GM18505 (cell line): ENCODE data around the gene HDAC2.
A peak's percentile ranks its signal among the peaks of the same experiment; 100 is the strongest.
"Not testable (repeated sequence)": the region's sequence is repeated elsewhere in the genome, so short reads cannot be mapped to it uniquely, and the experiment has no call there.

ENCODE experiments used
- ATAC-seq: cut with Tn5 transposase; IDR thresholded peaks from one replicate; pipeline ENCODE4 v1.9.1; 2021; ENCODE audit not compliant: unreplicated experiment
- POLR2A ChIP-seq: IDR thresholded peaks from 4 replicates; pipeline ENCODE4 v1.6.1; 2011; ENCODE audit warnings: borderline replicate concordance; ENCODE audit not compliant: insufficient read depth, insufficient read length; ENCODE audit errors: extremely low read depth

HDAC2 gene

DNA sequence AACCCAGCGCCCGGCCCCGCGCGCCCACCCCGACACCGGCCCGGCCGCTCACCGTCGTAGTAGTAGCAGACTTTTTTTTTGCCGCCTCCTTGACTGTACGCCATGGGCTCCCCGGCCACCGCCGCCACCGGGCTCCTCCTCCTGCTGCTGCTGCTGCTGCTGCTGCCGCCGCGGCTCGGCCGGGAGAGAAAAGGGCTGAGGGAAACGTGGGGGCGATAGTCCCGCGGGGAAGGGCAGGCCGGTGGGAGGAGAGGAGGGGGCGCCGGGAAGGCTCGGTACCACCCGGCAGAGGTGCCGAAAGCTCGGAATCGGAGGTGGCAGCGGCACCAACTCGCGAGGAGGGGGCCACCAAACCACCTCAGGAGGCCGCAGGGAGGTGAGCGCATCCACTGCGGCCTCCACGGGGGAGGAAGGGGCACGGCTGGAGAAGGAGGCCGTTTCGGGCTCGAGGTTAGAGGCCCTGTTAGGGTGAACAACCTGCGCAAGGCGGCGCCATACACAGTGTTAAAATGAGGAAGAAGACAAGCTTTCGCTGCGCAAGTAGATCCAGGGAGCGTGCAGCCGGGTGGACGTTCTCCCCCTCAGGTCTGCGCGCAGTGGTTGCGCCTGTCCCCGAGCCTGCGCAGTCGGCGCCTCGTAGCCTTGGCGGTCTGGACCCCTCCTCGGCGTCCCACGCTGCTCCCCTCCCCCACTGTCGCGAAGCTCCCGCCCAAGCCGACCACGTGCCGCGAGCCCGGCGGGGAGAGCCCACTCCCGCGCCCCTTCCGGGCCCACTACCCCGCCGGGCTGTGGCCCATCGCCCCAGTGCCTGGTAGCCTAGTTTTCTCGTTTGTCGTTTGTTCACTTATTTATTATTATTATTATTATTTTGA, at the start of gene HDAC2:
Gene HDAC2, minus strand, starts transcription at position 344 of the 872 bp plus-strand sequence. Its CDS starts 240 bp downstream, at position 104.
- ATAC-seq, result peak; percentile 85
- peak; percentile 68 for TF ChIP-seq POLR2A

DNA sequence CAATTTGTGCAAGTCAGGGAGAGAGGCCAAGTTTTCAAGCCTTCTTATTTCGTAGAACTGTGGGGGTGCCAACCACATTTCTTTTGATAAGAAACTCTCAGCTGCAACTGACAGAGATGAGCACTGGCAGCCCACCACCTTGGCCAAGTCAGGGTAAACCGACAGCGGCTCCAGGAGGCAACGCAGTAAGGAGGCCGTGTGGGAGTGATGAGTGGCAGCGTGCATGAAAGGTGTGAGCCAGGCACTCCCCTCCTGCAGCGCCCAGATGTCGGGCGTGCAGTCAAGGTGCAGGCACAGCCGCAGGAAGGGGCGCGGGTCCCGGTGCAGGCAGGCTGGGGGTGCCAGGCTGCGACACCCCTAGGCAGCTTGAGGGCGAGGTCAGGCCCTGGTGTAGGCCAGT, 49.2 kb upstream of the HDAC2 start:
- ATAC-seq, result no peak
- no peak for TF ChIP-seq POLR2A

DNA sequence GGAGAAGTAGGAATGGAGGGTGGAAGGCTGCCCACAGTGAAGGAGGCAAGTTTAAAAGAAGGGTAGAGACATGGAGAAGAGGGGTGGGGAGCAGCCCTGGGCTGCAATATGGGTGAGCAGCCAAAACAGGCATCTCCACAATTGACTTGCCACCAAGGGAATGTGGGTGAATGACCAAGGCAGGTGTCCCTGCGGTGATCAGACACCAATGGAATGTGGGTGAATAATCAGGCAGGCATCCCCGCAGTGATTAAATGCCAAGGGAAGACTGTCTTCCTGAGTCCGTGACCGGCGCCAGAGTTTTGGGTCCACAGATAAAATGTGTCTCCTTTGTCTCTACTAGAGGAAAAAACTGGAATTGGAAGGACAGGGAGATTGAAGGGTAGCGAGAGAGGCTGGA, 46.2 kb upstream of the HDAC2 start:
- ATAC-seq, result not testable (repeated sequence)

DNA sequence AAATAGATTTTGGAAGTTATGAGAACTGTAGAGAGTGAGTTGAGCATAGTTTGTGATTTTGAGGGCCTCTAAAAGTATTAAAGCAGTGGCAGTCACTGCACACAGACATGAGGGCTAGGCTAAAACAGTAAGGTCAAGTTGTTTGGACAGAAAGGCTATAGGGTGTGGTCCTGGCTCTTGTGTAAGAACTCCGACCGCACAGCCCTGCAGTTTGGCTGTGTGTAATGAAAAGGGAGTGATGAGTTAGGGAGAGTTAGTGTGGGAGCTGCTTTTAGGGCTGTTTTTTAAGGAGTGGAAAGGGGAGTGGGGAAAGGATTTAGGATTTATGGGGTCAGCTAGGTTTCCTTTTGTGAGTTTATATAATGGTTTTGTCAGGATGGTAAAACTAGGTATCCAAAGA, 43.2 kb upstream of the HDAC2 start:
- ATAC-seq, result not testable (repeated sequence)

DNA sequence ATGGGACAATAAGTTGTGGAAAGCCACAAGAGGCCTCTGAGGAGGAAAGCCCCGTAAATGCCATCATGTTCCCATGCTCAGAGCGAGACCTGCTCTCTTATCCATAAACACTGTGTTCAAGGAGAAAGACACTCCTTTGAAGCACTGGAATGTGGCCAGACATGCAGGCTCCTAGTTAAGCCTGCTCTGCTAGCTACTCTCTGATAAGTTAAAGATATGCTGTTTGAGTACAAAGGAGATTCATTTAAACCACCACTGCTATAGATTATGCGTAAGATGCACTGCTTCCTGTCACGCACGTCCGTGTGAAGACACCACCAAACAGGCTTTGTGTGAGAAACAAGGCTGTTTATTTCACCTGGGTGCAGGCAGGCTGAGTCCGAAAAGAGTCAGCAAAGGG, 40.5 kb upstream of the HDAC2 start:
- ATAC-seq, result not testable (repeated sequence)

DNA sequence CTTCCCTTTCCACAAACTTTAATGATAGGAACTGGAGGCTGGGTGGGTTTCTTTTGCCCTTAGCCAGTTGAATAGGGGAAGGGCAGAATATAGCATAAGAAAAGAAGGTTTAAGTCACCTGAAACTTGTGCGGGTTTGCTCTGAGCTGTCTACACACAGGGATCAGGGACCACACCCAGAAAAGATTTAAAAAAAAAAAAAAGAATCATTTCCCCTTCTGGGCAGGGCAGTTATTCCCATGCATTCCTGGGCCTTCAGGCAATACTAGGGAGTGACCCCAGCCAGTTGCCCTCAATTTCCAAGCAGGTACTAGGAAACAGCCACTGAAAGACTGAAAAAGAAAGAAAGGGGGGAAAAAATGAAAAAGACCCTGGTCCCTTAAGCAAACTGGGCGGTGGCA, 39.6 kb upstream of the HDAC2 start:
- no peak for TF ChIP-seq POLR2A
- ATAC-seq, result no peak

DNA sequence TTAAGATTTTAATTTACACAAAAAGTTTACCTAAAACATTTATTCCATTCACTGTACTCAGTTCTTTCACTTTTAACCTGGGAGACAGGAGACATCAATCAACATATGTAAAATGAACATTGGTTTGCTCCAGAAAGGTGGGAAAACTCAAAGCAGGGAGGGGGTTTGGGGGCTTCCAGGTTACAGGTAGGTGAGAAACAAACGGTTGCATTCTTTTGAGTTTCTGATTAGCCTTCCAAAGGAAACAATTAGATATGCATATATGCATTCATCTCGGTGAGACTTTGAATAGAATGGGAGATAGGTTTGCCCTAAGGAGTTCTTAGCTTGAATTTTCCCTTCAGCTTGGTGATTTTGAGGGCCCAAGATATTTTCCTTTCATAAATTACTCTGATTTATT, 38.2 kb upstream of the HDAC2 start:
- no peak for TF ChIP-seq POLR2A
- no peak for ATAC-seq

DNA sequence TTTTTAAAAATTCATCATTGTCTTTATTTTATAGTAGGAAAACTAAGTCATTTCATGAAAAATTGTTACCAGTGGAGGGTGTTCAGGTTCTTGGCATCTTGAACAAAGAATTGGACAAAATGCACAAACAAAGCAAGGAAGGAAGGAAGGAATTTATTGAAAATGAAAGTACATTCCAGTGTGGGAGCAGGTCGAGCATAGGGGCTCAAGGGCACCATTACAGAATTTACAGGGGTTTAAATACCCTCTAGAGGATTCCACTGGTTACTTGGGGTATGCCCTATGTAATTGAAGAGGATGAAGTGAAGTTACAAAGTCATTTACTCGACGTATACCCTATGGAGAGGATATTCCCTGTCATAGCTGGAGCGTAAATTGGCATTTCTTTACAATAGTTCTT, 37.4 kb upstream of the HDAC2 start:
- no peak for ATAC-seq
- no peak for TF ChIP-seq POLR2A

DNA sequence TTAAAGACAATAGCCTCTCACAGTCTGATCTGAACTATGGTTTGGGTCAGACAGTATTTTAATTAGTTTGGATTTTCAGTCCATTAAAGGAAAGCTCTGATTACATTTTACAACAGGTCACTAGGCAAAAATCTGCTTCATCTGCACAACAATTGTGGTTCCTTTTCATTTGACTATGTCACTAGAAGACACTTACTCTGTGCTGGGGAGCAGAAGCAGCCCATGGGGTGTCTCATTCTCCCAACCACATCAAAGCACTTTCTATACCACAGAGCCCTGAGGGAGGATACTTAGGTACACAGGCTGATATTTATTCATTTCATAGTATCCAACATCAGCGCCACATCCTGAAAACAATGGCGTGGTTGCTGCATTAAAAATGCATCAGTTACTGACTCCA, 36.6 kb upstream of the HDAC2 start:
- no peak for ATAC-seq
- TF ChIP-seq POLR2A, result no peak

DNA sequence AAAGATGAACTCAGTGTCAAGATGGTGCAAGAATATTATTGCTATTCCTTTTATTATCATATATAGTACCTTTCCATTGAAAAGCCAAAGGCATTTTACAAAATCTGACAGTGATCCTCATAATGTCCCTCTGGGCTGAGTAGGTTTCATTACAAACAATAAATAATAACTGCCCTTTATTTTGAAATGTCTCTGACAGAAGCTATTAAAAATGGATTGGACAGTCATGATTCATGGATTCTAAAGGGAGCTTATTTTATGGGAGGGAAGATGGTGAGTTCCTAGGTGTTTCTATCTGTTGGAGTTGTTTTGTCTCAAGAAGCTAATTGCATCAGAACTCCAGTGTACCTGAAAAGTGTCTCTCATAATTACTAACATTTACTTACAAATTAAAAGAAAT, 30.4 kb upstream of the HDAC2 start:
- ATAC-seq, result no peak
- no peak for TF ChIP-seq POLR2A

DNA sequence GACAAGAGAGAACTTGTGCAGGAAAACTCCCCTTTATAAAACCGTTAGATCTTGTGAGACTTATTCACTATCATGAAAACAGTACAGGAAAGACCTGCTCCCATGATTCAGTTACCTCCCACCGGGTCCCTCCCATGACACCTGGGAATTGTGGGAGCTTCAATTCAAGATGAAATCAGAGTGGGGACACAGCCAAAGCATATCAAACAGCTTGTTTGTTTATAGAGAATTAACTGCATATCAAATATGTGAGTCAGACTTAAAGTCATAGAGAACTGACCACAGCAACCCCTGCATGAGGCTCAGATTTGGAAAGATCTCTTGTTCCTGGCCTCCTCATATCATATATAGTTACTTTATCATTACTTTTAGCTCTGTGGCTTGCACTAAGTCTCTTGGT, 29.1 kb upstream of the HDAC2 start:
- no peak for ATAC-seq

DNA sequence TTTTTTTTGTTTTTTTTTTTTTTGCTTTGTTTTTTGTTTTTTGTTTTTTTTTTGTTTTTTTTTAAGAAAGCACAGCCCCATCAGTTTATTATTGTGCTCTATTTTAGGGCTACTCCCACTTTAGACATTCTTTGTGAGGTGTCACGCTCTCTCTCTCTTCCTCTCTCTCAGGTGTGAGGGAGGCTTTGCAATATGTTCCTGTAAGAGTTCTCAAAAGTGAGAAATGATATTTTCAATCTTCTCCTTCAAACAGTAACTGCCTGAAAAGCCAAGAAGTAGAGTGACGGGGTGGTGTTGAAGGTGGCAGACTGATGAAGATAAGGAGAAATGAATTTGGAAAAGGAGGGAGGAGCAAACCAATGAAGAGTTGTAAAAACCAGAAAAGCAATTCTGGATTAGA, 28.3 kb upstream of the HDAC2 start:
- TF ChIP-seq POLR2A, result no peak
- no peak for ATAC-seq

More for the DNA sequence above, 29.1 kb upstream of the HDAC2 start:
- TF ChIP-seq POLR2A, result no peak

DNA sequence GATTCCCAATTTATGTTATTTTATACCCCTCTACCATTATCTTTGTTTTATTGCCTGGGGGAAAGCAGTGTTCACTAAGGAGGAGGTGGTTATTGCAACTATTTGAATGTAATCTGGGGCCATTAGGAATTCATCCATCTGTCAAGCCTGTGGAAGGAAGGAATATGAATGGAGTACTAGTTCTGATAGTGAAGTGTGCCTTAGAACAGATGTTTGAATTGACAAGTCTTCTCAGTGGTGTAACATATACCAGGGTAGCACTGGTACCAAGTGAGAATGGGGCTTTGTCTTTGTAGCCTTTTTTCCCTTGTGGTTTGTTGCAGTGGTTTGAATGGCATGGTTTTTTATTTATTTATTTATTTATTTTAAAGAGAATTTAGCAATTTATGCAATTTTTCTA, 27.9 kb upstream of the HDAC2 start:
- ATAC-seq, result no peak
- no peak for TF ChIP-seq POLR2A

DNA sequence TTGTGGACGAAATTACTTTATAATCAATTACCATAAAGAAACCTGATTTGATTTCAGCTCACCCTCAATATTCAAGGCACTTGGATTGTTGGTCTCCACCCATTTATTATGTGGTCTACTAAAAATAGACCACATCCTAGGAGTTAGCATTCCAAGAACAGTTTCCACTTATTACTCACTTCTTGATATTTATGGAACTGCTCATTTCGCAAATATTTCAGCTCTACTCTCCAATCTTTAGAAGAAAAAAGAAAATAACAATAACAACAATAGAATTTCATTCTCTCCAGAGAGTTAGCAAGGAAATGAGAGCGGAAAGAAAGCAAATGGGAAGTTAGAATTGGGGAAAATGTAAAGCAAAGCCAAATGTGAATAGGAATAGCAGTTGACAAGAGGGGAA, 26.2 kb upstream of the HDAC2 start:
- no peak for ATAC-seq
- TF ChIP-seq POLR2A, result no peak

DNA sequence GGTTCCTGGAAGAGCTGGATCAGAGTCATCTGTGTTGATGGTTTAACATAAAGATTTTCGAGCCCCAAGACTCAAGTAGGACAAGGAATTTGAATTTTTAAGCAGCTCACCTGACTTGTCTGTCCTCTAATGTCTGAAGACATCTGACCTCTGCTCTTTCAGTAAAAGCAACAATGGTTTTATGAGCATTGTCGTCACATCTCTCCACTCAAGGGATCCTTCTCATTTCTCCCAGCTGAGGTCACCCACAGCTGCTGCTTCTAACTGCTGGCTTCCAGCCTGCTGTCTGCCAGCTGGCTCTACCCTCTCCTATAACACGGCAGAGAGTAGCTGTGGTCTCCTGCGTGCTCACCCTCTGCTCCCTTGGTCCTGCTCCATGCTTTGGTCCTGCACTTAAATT, 24.7 kb upstream of the HDAC2 start:
- no peak for ATAC-seq
- TF ChIP-seq POLR2A, result no peak
